GM12878 (cell line): ENCODE results near the gene IQGAP2. TPM values are rescaled to one million over a fixed set of nuclear protein-coding genes. Genes with fewer than 3 reads are reported as not detected.
"Not testable (repeated sequence)": the region's sequence is repeated elsewhere in the genome, so short reads cannot be mapped to it uniquely, and the experiment has no call there.

Source experiments
- ATAC-seq: fragments of 200-7000 bp; cut with Tn5 transposase; 3 replicates; pipeline ENCODE4 v1.9.1; 2020; ENCODE audit warnings: mild to moderate bottlenecking, moderate library complexity
- BruUV-seq: library from RNA; stranded (reverse); fragments of 400-500 nt; replicated peaks from 2 replicates; lab custom pipeline; 2021; lab: Mats Ljungman, UMichigan
- CTCF ChIA-PET: fragments of 300-600 bp; sonication (Branson Sonifier 250); formaldehyde crosslinking; extraction: SDS; loops from one replicate; lab custom pipeline; 2021; ENCODE audit warnings: inconsistent platforms; lab: Yijun Ruan, JAX
- POLR2A ChIA-PET: fragments of 350-600 bp; formaldehyde crosslinking; extraction: SDS; loops from one replicate; lab custom pipeline; 2021; ENCODE audit warnings: inconsistent platforms; lab: Charles Lee
- RAD21 ChIA-PET: fragments of 300-600 bp; sonication (Branson Sonifier 250); formaldehyde crosslinking; loops from one replicate; lab custom pipeline; 2023; ENCODE audit warnings: antibody characterized with exemption; ENCODE audit not compliant: unreplicated experiment; lab: Charles Lee
- SMC1A ChIA-PET: fragments of 300-600 bp; sonication (Branson Sonifier 250); formaldehyde crosslinking; loops from one replicate; lab custom pipeline; 2023; ENCODE audit not compliant: unreplicated experiment, uncharacterized antibody; lab: Charles Lee
- DNase-seq: peaks from one replicate; pipeline ENCODE4 v3.0.0-alpha.2; 2011; ENCODE audit warnings: low read depth, low spot score
- FAIRE-seq: peaks from 3 replicates; lab custom pipeline; 2011; peaks lifted over from hg19 to GRCh38; lab: Jason Lieb, UNC
- H2AFZ ChIP-seq: 2 replicates; pipeline ENCODE4 v1.6.0; 2011; ENCODE audit warnings: low read depth, low read length, control low read depth; ENCODE audit not compliant: control insufficient read depth
- H3K27ac ChIP-seq: 2 replicates; pipeline ENCODE4 v1.5.1; 2011; ENCODE audit warnings: control low read depth; ENCODE audit not compliant: control insufficient read depth, insufficient read depth
- H3K27me3 ChIP-seq, 2 experiments: replicated peaks in 1 of 2; 2 replicates each; pipeline versions ENCODE4 v1.6.0 to v1.6.1; 2011; ENCODE audit warnings: low read length in 1 of 2; ENCODE audit not compliant: control insufficient read depth in 2 of 2, insufficient read depth in 2 of 2
- H3K36me3 ChIP-seq, 2 experiments: 2 replicates each; pipeline ENCODE4 v1.5.1; 2011; ENCODE audit warnings: low read length in 1 of 2; ENCODE audit not compliant: control insufficient read depth in 2 of 2, insufficient read depth in 2 of 2
- H3K4me1 ChIP-seq: 2 replicates; pipeline ENCODE4 v1.6.1; 2011; ENCODE audit warnings: mild to moderate bottlenecking, low read length, moderate library complexity, mixed read lengths; ENCODE audit not compliant: control insufficient read depth, insufficient read depth
- H3K4me2 ChIP-seq: 2 replicates; pipeline ENCODE4 v1.6.0; 2011; ENCODE audit warnings: control low read depth; ENCODE audit not compliant: control insufficient read depth, insufficient read depth
- H3K4me3 ChIP-seq: fragments of 200-600 bp; sonication (generic); 2 replicates; pipeline ENCODE4 v1.5.1; 2016
- H3K79me2 ChIP-seq: 2 replicates; pipeline ENCODE4 v1.6.0; 2011; ENCODE audit warnings: low read length; ENCODE audit not compliant: control insufficient read depth, insufficient read depth
- H3K9ac ChIP-seq: 2 replicates; pipeline ENCODE4 v1.8.0; 2011; ENCODE audit warnings: low read length, control low read depth, mixed read lengths; ENCODE audit not compliant: control insufficient read depth, insufficient read depth
- H3K9me3 ChIP-seq: replicated peaks from 3 replicates; pipeline ENCODE4 v1.5.1; 2011; ENCODE audit warnings: mild to moderate bottlenecking, low read length; ENCODE audit not compliant: control insufficient read depth, insufficient read depth
- H4K20me1 ChIP-seq: 2 replicates; pipeline ENCODE4 v1.6.0; 2011; ENCODE audit not compliant: control insufficient read depth, insufficient read depth
- BRCA1 ChIP-seq: IDR thresholded peaks from 2 replicates; pipeline ENCODE4 v1.6.1; 2011; ENCODE audit warnings: low read depth, low read length, improper control_type of control experiment
- CEBPB ChIP-seq, 2 experiments: fragments of 150-350 bp in 1 of 2; IDR thresholded peaks; 2 replicates each; pipeline ENCODE4 v1.6.1; 2012 to 2014; ENCODE audit warnings: low read depth in 2 of 2, low read length in 2 of 2, borderline replicate concordance in 1 of 2, inconsistent platforms in 1 of 2
- JUNB ChIP-seq: IDR thresholded peaks from 2 replicates; pipeline ENCODE4 v1.6.1; 2016; ENCODE audit warnings: antibody characterized with exemption, mild to moderate bottlenecking
- WGBS: methylation state at CpG from one replicate; pipeline ENCODE4 v1.1.6; 2016; ENCODE audit warnings: low lambda C conversion rate; ENCODE audit not compliant: insufficient replicate concordance, insufficient coverage; ENCODE audit errors: missing lambda C conversion rate; 5-methylcytosine and 5-hydroxymethylcytosine counted together
- in situ Hi-C: fragments of 300-500 bp; cut with MboI; formaldehyde crosslinking; loops from 9 replicates; pipeline ENCODE4 v1.14.3; 2018; ENCODE audit warnings: mixed read lengths
- intact Hi-C: fragments of 100-400 bp; cut with micrococcal nuclease; formaldehyde crosslinking; loops from one replicate; pipeline ENCODE4 v1.14.2; 2022; ENCODE audit not compliant: unreplicated experiment
- polyA plus RNA-seq, 11 experiments: library from polyadenylated mRNA; depleted of rRNA in 4 of 11; unstranded in 6 of 11; stranded (reverse) in 5 of 11; fragments of >200 nt; fragmentation: Nextera tagmentation in 4 of 11; fragmentation: Illumina TruSeq in 1 of 11; extraction: Ambion mirVana in 4 of 11; extraction: Trizol in 1 of 11; gene quantifications; 1 replicate in 1 of 11; 2 replicates in 10 of 11; pipeline versions ENCODE4 v1.2.1 to v1.2.3, GENCODE V29; 2011 to 2016; ENCODE audit warnings: inconsistent platforms in 2 of 11, missing spikeins in 2 of 11, low read depth in 1 of 11
- total RNA-seq, 4 experiments: library from RNA; depleted of rRNA in 3 of 4; stranded (reverse); fragments of >200 nt in 3 of 4; fragmentation: Illumina TruSeq in 1 of 4; extraction: Trizol in 1 of 4; gene quantifications; 2 replicates each; pipeline versions ENCODE4 v1.2.1 to v1.2.3, GENCODE V29; 2013 to 2021

IQGAP2 gene
- total and polyA plus RNA-seq, 10 of the 15 experiments (the other 5 are each of a cell fraction or from before 2014, with no cell fraction given): 14.5 to 41.4 (median 21.8) TPM

DNA sequence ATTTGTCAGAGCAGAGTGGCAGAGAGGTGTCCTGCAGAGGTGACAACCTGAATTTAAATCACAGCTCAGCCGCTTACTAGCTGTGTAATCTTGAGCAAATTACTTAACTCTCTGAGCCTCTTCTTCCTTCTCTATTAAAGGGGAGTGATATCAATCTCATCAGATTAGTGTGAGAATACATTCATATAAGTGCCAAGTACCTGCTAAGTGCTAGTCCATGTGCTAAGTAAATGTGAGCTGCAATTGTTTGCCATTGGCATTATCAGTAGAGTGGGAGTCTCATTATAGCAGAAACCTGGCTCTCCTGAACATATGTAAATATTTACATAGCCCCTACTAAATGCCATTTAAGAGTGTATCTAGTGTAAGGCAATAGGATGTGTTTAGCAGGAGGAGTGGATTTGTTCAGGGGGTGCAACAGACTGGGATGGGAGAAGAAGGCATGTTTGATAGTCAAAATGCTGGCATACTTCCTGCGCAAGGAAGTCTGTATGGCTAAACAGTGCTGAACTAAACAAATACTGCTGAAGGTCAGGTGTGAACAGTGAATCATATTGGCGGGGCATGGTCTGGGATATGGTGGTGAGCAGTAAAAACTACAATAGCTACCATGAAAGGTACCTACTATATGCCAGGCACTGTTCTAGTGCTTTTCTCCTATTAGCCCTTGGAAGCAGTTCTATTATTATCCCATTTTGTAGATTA, 145.6 kb downstream of the IQGAP2 start:
- no peak for TF ChIP-seq BRCA1
- TF ChIP-seq CEBPB (IDR thresholded peaks at IDR 0.05; ENCODE audit: borderline replicate concordance in 1 of 2, low read depth in 2 of 2, low read length in 2 of 2): no peak
- no peak for TF ChIP-seq JUNB
- TF ChIP-seq, all 136 proteins: peak for 0
- no peak overlapping the region for H3K4me3 ChIP-seq
- no peak overlapping the region for H3K9ac ChIP-seq
- H3K79me2 ChIP-seq: peaks cover 1% of the 10 kb centered on the region; the same call in 1 of the 2 replicates
- intact Hi-C loops (no loop called here), in situ Hi-C loops (no loop called here)
- ATAC-seq (no peak), FAIRE-seq (no peak), DNase-seq (no peak)
- H3K4me2 ChIP-seq: peak overlapping the region; percentile 84; the same call in 1 of the 2 replicates
- H3K27ac ChIP-seq: peak overlapping the region; percentile 78
- ChIA-PET CTCF (interaction anchor here (0.8 to 4.4 kb wide), 5 partner anchors 16 to 145 kb away, joined by 3 to 52 read pairs (median 10); partner anchors contain the start of gene IQGAP2), SMC1A (interaction anchor here (0.6 to 4.1 kb wide), 12 partner anchors 9 to 239 kb away, joined by 3 to 56 read pairs (median 6); no protein-coding TSS in a partner anchor), RAD21 (interaction anchor here (2.1 to 3.6 kb wide), 4 partner anchors 7 to 226 kb away, joined by 6 to 72 read pairs (median 17); partner anchors contain the start of gene IQGAP2), POLR2A (interaction anchor here (0.5 to 3.2 kb wide), 4 partner anchors 9 to 145 kb away, joined by 3 to 25 read pairs (median 8); partner anchors contain the start of gene IQGAP2)
- peaks cover 32% of the 10 kb centered on the region for H3K4me1 ChIP-seq
- H3K9me3 ChIP-seq: no peaks in the 10 kb centered on the region
- BruUV-seq: no TSS peak
- WGBS: 96% methylated on average over 3 of the region's 3 CpGs
- no peaks in the 10 kb centered on the region for H4K20me1 ChIP-seq
- H3K36me3 ChIP-seq: no peaks in the 10 kb centered on the region
- no peaks in the 10 kb centered on the region for H3K27me3 ChIP-seq
- no peak overlapping the region for H2AFZ ChIP-seq

GRCh38 chr5:76550881-76551280, 147.8 kb downstream of the IQGAP2 start:
- not testable (repeated sequence) for BruUV-seq

More at GRCh38 chr5:76550881-76551280, 147.8 kb downstream of the IQGAP2 start:
- RAD21 ChIA-PET, H4K20me1 ChIP-seq, in situ Hi-C loops, H3K4me3 ChIP-seq, H3K9me3 ChIP-seq, POLR2A ChIA-PET, H2AFZ ChIP-seq, CTCF ChIA-PET, H3K27ac ChIP-seq, DNase-seq, H3K9ac ChIP-seq, SMC1A ChIA-PET, H3K27me3 ChIP-seq, H3K36me3 ChIP-seq, ATAC-seq, H3K79me2 ChIP-seq, intact Hi-C loops, FAIRE-seq, H3K4me2 ChIP-seq: not testable (repeated sequence)
- H3K4me1 ChIP-seq: peaks cover 30% of the 10 kb centered on the region
- WGBS: over 99% methylated on average over 20 of the region's 34 CpGs
